Endothelial cell of umbilical vein (primary cell): ENCODE measurements around the gene EDRF1. TPM values are rescaled to one million over a fixed set of nuclear protein-coding genes. Genes with fewer than 3 reads are reported as not detected.

Experiments
- BruUV-seq: library from RNA; stranded (reverse); fragments of 400-500 nt; replicated peaks from 2 replicates; lab custom pipeline; 2021; lab: Mats Ljungman, UMichigan
- CTCF ChIA-PET: fragments of 300-600, 350-600 bp; sonication (Branson Sonifier 250); formaldehyde crosslinking; loops from one replicate; lab custom pipeline; 2021; ENCODE audit warnings: antibody characterized with exemption, inconsistent platforms; lab: Charles Lee
- POLR2A ChIA-PET: fragments of 300-600, 350-600 bp; sonication (Branson Sonifier 250); formaldehyde crosslinking; loops from one replicate; lab custom pipeline; 2021; ENCODE audit warnings: antibody characterized with exemption, inconsistent platforms; lab: Charles Lee
- DNase-seq: peaks from one replicate; pipeline ENCODE4 v3.0.0-alpha.2; 2011; ENCODE audit warnings: low read depth, low spot score
- FAIRE-seq: peaks from 2 replicates; lab custom pipeline; 2011; peaks lifted over from hg19 to GRCh38; lab: Jason Lieb, UNC
- H2AFZ ChIP-seq: 2 replicates; pipeline ENCODE4 v1.6.0; 2012; ENCODE audit warnings: low read depth, low read length, control low read depth, inconsistent platforms
- H3K27ac ChIP-seq: 2 replicates; pipeline ENCODE4 v1.5.1; 2011; ENCODE audit warnings: low read depth, mild to moderate bottlenecking, control low read depth, low read length, moderate library complexity; ENCODE audit not compliant: insufficient read depth
- H3K27me3 ChIP-seq, 2 experiments: 2 replicates each; pipeline versions ENCODE4 v1.6.0 to v1.6.1; 2011; ENCODE audit warnings: low read length in 2 of 2, mixed read lengths in 1 of 2; ENCODE audit not compliant: control insufficient read depth in 2 of 2, insufficient read depth in 2 of 2
- H3K36me3 ChIP-seq, 2 experiments: 2 replicates in 1 of 2; 3 replicates in 1 of 2; pipeline ENCODE4 v1.5.1; 2011; ENCODE audit warnings: low read length in 2 of 2, mild to moderate bottlenecking in 1 of 2, moderate library complexity in 1 of 2; ENCODE audit not compliant: control insufficient read depth in 2 of 2, insufficient read depth in 2 of 2; ENCODE audit errors: extremely low read depth in 1 of 2
- H3K4me1 ChIP-seq: 3 replicates; pipeline ENCODE4 v1.5.1; 2011; ENCODE audit warnings: mild to moderate bottlenecking, low read length; ENCODE audit not compliant: control insufficient read depth, insufficient read depth; ENCODE audit errors: extremely low read depth
- H3K4me2 ChIP-seq: 2 replicates; pipeline ENCODE4 v1.6.1; 2011; ENCODE audit warnings: low read length, control low read depth, mixed read lengths; ENCODE audit not compliant: insufficient read depth
- H3K4me3 ChIP-seq, 3 experiments: fragments of 200-600 bp in 1 of 3; sonication (generic), shearing (Covaris generic) in 1 of 3; replicated peaks in 1 of 3; 2 replicates each; pipeline ENCODE4 v1.5.1; 2011 to 2016; ENCODE audit warnings: control low read depth in 3 of 3, low read length in 3 of 3, mild to moderate bottlenecking in 2 of 3, inconsistent platforms in 1 of 3, low read depth in 1 of 3, moderate library complexity in 1 of 3; ENCODE audit not compliant: insufficient read depth in 1 of 3
- H3K79me2 ChIP-seq: 2 replicates; pipeline ENCODE4 v1.6.0; 2012; ENCODE audit warnings: low read length, inconsistent platforms; ENCODE audit not compliant: control insufficient read depth, insufficient read depth
- H3K9ac ChIP-seq: replicated peaks from 2 replicates; pipeline ENCODE3; 2011; ENCODE audit warnings: low read length, control low read depth; ENCODE audit not compliant: insufficient read depth; ENCODE audit errors: extremely low read depth
- H3K9me1 ChIP-seq: replicated peaks from 3 replicates; pipeline ENCODE4 v1.6.0; 2011; ENCODE audit warnings: mild to moderate bottlenecking, low read length; ENCODE audit not compliant: control insufficient read depth, insufficient read depth; ENCODE audit errors: extremely low read depth
- H3K9me3 ChIP-seq: replicated peaks from 2 replicates; pipeline ENCODE4 v1.5.1; 2012; ENCODE audit warnings: low read length, inconsistent platforms; ENCODE audit not compliant: control insufficient read depth, insufficient read depth
- H4K20me1 ChIP-seq: replicated peaks from 2 replicates; pipeline ENCODE3; 2011; ENCODE audit warnings: mild to moderate bottlenecking, low read length; ENCODE audit not compliant: control insufficient read depth, insufficient read depth; ENCODE audit errors: extremely low read depth
- EZH2 ChIP-seq: IDR thresholded peaks from 2 replicates; pipeline ENCODE4 v1.6.1; 2012; ENCODE audit warnings: borderline replicate concordance, low read depth, mild to moderate bottlenecking, moderate library complexity, low read length, inconsistent platforms; ENCODE audit not compliant: severe bottlenecking
- FOS ChIP-seq: IDR thresholded peaks from 2 replicates; pipeline ENCODE4 v1.6.1; 2011; ENCODE audit warnings: mild to moderate bottlenecking, low read length, moderate library complexity, borderline replicate concordance; ENCODE audit not compliant: insufficient read depth
- GATA2 ChIP-seq: IDR thresholded peaks from 2 replicates; pipeline ENCODE4 v1.7.0; 2011; ENCODE audit warnings: low read depth, mild to moderate bottlenecking, moderate library complexity, mixed read lengths, low read length; ENCODE audit not compliant: insufficient read length, insufficient read depth
- JUN ChIP-seq: IDR thresholded peaks from 2 replicates; pipeline ENCODE4 v1.6.1; 2011; ENCODE audit warnings: borderline replicate concordance, low read depth; ENCODE audit not compliant: insufficient read length, insufficient read depth
- MYC ChIP-seq: IDR thresholded peaks from one replicate; pipeline ENCODE4 v1.6.1; 2011; ENCODE audit warnings: mild to moderate bottlenecking, low read depth, low read length
- POLR2A ChIP-seq: IDR thresholded peaks from 2 replicates; pipeline ENCODE4 v1.6.1; 2012; ENCODE audit warnings: low read depth, mild to moderate bottlenecking, control low read depth, low read length
- POLR2AphosphoS5 ChIP-seq: IDR thresholded peaks from 2 replicates; pipeline ENCODE4 v1.6.1; 2012; ENCODE audit warnings: low read depth, mild to moderate bottlenecking, control low read depth, low read length, moderate library complexity; ENCODE audit not compliant: insufficient read depth
- dilution Hi-C: fragments of 300-500 bp; cut with MboI; formaldehyde crosslinking; loops from one replicate; pipeline ENCODE4 v1.15.0; 2019; ENCODE audit warnings: low sequenced_read_pairs; ENCODE audit not compliant: extremely low pct_ligation_motif_present
- intact Hi-C: fragments of 100-400 bp; cut with micrococcal nuclease; formaldehyde crosslinking; loops from one replicate; pipeline ENCODE4 v1.10.0; 2022
- polyA plus RNA-seq, 4 experiments: library from polyadenylated mRNA; depleted of rRNA in 3 of 4; stranded (reverse) in 3 of 4; unstranded in 1 of 4; fragments of >200 nt; gene quantifications; 2 replicates each; pipeline versions ENCODE4 v1.2.1 to v1.2.3, GENCODE V29; 2011 to 2012; ENCODE audit warnings: missing spikeins in 1 of 4
- total RNA-seq: library from RNA; stranded (reverse); gene quantifications from 2 replicates; pipeline ENCODE4 v1.2.3, GENCODE V29; 2021
- TF ChIP-seq, protein P1 (sequence below), 2 donors: IDR thresholded peaks; 1 replicate in 1 of 2; 2 replicates in 1 of 2; pipeline ENCODE4 v1.5.1; 2011; ENCODE audit warnings: low read length in 2 of 2, mild to moderate bottlenecking in 2 of 2, moderate library complexity in 2 of 2, control low read depth in 1 of 2, inconsistent platforms in 1 of 2, low read depth in 1 of 2; ENCODE audit not compliant: insufficient read depth in 1 of 2; ENCODE audit errors: extremely low read depth in 1 of 2
- TF ChIP-seq, protein P2 (sequence below): IDR thresholded peaks from 2 replicates; pipeline ENCODE4 v1.6.1; 2011; ENCODE audit not compliant: insufficient read depth, insufficient read length

The EDRF1 gene
- total and polyA plus RNA-seq, 2 donors (not counting 3 experiments of a cell fraction or from before 2014, with no cell fraction given), result 11.6 to 27.8 TPM

DNA sequence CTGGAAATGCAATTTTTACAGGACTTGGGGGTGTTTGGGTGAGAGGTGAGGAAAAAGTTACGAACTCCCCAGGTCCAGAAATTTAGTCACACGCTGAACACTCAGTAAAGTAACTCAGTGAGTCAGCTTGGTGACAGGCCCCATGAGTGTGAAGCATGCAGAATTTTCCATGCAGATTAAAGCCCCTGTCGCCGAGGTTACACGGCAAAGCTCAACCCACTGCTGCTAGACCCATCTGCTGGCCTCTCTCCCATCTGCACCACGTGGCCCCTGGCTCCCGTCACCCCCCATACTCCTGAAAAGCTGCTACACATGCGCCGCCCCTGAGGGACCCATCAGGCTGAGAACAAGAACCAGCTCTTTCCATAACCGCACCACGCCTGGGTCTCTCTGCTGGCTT lies 63.1 kb downstream of the EDRF1 start:
- Histone ChIP-seq H3K36me3 (no peaks in the 10 kb centered on the region), H3K79me2 (no peaks in the 10 kb centered on the region), H3K9me1 (no peaks in the 10 kb centered on the region), H3K9me3 (no peaks in the 10 kb centered on the region), H3K4me3 (no peak overlapping the region), H3K27ac (no peak overlapping the region), H4K20me1 (no peaks in the 10 kb centered on the region), H2AFZ (no peak overlapping the region), H3K27me3 (no peaks in the 10 kb centered on the region), H3K9ac (no peak overlapping the region), H3K4me2 (no peak overlapping the region), H3K4me1 (no peaks in the 10 kb centered on the region)
- no peak for DNase-seq
- ChIA-PET CTCF (no interaction called here), POLR2A (no interaction called here)
- no peak for FAIRE-seq
- TF ChIP-seq FOS (no peak), POLR2A (no peak), EZH2 (no peak), MYC (no peak), GATA2 (no peak), JUN (no peak), POLR2AphosphoS5 (no peak)
- TF ChIP-seq, protein P1, sequence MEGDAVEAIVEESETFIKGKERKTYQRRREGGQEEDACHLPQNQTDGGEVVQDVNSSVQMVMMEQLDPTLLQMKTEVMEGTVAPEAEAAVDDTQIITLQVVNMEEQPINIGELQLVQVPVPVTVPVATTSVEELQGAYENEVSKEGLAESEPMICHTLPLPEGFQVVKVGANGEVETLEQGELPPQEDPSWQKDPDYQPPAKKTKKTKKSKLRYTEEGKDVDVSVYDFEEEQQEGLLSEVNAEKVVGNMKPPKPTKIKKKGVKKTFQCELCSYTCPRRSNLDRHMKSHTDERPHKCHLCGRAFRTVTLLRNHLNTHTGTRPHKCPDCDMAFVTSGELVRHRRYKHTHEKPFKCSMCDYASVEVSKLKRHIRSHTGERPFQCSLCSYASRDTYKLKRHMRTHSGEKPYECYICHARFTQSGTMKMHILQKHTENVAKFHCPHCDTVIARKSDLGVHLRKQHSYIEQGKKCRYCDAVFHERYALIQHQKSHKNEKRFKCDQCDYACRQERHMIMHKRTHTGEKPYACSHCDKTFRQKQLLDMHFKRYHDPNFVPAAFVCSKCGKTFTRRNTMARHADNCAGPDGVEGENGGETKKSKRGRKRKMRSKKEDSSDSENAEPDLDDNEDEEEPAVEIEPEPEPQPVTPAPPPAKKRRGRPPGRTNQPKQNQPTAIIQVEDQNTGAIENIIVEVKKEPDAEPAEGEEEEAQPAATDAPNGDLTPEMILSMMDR (IDR thresholded peaks at IDR 0.05; ENCODE audit: extremely low read depth in 1 of 2, insufficient read depth in 1 of 2, low read depth in 1 of 2, low read length in 2 of 2), result no peak
- TF ChIP-seq, protein P2, sequence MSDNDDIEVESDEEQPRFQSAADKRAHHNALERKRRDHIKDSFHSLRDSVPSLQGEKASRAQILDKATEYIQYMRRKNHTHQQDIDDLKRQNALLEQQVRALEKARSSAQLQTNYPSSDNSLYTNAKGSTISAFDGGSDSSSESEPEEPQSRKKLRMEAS, result no peak
- BruUV-seq, result no TSS peak
- intact Hi-C loops (no loop called here), dilution Hi-C loops (no loop called here)
